NCI-H526 (cell line): Measurements from ENCODE around the gene MAGI2.
A peak's percentile ranks its signal among the peaks of the same experiment; 100 is the strongest.

Source experiments
- DNase-seq, 2 experiments: peaks; one replicate each; lab custom pipeline; 2025; lab: John Stamatoyannopoulos, UW

The MAGI2 gene

DNA sequence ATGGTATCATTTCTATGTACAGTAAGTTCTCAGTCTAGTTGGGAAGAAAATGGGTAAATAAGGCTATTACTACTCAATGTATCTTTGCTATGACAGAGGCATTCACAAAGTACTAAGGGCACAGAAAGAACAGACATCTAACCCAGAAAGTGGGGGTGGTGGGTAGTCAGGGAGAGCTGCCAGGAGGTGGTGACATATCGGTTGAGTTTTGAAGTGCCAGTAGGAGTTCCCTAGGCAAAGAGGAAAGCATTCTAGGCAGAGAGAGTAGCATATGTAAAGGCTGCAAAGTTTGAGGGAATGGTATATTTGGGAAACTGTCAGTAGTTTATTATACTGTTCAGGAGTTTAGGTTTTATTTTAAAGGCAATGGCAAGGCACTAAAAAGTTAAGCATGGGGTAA lies 1372.1 kb downstream of the MAGI2 start:
- no peak for DNase-seq

DNA sequence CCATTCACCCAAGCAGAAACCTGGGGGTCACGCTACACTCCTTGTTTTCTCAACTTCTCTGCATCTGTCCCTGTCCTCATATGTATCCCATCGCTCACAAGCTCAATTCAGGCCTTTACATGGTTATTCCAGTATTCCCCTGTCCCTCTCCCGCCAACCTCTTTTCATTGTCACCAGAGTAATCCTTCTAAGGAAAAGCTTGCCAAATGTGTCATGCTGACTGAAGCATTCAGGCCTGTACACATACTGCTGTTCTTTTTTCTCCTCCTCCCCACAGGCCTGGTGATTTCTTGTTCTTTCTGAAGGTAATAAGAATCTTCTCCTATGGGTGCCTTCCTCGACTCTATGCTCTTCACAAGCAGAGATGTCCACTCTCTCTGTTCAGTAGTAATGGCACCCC lies 1372.7 kb downstream of the MAGI2 start:
- no peak for DNase-seq

DNA sequence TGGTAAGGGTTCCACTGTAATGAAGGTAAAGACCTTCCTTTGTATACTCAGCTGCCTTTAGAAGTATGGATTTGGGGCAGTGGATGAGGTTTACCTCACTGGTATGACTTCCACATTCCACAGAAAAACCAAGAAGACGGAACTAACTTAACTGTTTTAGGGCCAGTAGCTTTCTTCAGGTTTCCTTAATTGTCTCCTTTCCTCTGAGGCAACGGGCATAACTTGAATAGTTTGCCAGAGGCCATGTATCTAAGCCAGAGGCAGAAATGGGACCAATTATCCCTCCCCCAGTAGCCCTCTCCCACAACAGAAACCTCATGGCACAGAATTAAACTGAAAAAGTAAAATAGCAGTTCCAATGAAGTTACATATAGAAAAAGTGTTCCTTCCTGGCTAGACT lies 1373.2 kb downstream of the MAGI2 start:
- DNase-seq, result no peak

DNA sequence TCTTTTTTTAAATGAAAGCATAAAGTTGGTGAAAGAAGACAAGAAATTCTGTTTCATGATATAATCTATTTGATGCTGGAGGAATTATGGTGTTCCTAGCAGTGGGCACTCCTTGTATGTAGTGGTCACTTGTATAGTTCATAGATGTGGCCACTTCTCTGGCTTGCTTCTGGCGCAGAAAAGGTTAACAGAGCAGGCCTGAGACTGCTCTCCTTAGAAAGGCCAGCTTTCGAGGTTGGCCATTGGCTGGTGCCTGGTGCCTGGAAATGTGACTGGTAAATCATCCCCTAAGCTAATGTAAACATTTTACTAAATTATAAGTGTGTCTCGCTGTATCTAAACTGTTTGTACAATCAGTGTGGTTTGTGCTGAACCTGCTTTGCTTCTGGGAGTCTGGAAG lies 1378.8 kb downstream of the MAGI2 start:
- peak in 1 of 2 experiments; percentile 36 for DNase-seq

DNA sequence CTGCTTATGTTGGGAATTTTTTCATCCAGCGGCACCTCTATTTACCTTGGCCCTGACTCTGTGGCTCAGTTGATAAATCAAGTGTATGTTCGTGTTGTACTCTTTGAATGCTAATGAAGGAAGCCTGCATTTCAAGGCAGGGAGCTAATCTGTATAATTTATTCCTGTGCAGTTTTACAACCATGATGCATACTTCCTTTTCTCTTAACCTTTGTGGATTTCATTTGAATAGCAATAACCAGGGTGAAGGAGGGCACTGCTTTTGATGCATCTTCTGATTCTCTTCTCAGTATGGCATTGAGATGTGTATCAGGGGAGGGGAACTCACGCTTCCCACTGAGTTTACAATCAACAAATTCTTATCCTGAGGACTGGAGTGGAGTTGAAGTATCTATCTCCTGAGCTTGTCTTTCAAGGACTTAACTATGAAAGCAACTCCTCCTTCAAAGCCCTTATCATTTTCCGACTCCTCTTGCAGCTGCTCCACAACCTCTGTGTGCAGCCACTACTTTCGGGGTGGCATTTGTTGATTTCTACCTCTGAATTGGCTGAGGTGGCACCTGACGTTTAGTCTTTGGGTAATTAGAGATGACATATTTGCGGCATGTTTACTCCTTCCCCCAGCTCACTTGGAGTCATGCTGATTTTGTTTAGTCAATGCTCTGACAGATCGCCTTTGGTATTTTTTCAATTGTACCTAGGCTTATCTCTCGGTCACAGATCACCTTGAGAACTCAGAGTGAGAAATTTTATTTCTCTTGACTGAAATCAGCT lies 1379.7 kb downstream of the MAGI2 start:
- DNase-seq, result peak; percentile 80 to 81

DNA sequence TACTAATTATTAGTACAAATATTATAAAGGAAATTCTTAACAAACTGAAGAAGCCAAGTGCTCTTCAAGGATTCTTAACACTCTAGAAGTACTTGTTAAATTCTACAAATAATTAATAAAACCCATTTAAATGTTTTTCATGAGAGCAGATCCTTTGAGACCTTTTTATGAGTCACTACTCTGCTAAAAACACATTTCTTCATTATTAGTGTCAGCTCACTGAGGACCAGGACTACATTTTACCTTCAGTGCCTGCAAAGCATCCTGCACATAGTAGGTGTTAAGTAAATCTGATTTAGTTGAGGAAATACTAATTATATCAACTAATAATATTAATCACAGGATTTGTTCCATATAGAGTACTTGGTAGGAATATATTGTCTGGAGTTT lies 1381.3 kb downstream of the MAGI2 start:
- DNase-seq, result no peak

DNA sequence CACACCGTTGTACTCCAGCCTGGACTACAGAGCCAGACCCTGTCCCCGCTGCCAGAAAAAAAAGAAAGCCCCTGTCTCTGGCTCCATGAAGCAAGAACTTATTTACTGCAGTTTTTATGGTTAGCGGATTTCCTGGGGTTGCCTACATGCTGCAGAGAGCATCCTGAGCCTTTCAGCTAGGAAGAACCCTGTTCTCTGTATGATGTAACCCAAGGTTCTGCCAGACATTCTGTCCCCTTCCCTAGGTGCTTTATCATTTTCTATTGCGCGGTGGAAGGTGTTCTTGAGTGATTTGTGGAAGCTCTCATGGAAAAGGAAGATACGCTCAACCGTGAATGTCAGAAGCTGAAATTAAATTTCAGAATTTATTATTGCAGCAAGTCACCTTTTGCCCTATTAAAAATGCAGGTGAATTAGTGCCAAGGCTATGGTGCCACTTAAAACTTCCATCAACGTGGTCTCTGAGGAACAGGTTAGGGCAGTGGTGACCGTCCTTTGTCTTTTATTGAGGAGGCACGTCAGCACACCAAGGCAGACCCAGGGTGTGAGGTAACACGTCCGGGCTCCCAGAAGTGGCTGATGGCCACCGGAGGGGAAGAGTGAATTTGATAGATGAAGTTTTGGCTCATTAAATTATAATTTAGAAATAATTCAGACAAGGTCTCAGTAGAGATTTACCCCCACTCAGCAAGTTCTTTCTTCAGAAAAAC lies 1381.8 kb downstream of the MAGI2 start:
- DNase-seq, result no peak

DNA sequence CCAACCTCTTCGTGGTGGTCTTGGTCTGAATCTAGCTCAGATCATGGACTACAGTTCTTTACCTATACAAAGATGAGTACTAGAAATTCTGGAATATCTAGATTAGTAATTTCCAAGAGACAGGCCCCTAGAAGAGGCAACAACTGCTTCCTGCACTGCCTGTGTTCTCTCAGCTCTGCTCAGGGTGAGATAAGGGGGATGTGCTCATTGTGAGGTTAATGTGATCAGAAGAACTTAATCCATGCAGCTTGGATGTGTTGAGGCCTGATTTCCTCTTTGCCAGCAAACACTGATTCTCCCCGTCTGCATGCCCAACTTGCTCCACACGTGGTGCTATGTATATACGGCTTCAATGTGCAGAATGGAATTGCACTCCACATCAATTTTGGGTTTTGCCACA lies 1386.9 kb downstream of the MAGI2 start:
- DNase-seq, result no peak

DNA sequence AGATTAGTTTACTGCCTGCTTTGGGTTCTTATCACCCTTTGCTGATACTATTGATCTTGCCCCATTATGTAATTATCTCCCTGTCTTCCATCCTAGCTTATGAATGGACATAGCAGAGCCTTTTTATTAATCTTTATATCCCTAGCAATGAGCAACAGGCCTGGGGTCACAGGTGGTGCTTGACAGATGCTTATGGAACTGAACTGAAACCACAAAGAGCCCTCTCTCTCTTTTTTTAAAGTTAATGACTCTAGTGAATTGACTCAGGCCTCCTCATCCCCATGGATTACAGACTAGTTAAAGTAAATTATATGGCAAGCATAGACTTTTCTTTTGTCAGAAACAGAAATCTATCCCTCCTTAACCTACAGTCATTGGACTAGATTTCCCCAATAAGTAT lies 1389.7 kb downstream of the MAGI2 start:
- DNase-seq, result no peak

DNA sequence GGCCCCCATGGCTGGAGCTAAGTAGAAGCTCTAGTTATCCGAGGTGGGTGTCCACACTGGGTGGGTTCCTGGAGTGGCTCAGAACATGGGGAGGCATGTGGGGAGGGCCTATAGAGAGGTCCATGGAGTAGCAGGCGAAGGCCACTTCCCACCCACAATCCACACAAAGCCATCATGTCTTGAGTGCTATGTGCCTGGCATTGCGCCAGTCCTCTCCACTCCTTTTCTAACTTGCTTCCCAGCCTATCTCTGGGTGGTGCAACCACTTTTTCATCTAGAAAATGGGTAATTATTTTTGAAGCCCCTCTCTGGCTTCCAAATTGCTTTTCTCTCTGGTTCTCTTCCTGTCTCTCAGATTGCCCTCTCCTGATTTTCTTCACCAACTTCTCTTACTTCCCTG lies 1391.3 kb downstream of the MAGI2 start:
- DNase-seq, result no peak

DNA sequence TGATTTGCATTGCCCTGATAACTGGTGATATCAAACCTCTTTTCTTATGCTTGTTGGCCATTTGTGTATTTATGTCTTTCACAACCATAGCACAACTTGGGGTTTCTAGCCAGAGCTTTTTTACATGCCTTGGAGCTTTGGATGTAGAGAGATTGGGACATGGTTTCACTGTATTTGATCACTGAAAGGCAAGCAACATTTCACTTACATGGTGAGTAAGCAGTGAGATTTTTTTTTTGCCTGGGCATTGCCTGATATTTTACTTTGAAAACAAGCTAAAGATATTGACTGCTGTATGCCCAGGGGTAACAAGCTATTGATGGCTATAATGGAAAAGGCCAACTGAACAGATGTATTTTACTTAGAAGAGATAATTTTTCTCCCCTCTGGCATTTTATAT lies 1395.9 kb downstream of the MAGI2 start:
- no peak for DNase-seq

DNA sequence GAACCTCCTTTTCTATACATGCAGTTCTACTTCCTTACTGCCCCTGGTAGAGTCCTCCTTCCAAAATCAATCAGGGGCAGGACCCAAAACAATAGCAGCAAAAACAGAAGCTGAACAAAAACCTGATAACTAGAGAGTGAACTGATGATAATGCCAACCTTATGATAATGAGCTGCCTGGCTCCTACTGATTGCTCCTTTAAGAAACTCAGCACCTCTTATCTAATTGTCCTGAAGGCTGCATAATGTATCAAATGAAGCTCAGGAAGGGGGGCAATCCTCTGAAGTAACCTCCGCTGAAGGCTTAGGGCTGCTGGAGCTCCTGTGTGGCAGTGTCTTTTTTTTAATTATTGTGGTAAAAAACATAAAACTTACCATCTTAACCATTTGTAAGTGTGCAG lies 1397.9 kb downstream of the MAGI2 start:
- DNase-seq, result no peak

DNA sequence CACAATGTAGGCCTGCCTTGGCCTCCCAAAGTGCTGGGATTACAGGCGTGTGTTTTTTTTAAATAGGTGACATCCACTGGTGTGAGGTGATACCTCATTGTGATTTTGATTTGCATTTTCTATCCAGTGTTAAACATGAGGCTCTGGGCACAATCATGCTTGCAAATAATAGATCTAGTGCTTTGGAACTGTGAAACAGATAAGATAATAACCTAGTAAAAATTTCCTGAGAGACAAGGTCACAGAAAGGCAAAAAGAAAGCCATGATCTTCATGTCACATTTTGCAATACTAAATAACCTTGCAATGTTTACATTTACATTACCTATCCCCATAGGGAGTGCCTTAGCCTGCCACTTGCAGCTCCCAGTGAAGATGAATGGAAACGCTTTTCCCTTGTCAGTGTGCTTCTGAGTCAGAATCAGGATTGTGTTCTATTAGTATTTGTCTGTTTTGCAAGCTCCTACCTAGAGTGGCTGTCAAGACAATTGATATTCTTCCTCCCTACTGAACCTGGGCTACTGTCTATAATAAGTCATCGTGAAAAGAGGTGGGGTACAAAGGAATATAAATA lies 1398.4 kb downstream of the MAGI2 start:
- peak; percentile 45 to 46 for DNase-seq

DNA sequence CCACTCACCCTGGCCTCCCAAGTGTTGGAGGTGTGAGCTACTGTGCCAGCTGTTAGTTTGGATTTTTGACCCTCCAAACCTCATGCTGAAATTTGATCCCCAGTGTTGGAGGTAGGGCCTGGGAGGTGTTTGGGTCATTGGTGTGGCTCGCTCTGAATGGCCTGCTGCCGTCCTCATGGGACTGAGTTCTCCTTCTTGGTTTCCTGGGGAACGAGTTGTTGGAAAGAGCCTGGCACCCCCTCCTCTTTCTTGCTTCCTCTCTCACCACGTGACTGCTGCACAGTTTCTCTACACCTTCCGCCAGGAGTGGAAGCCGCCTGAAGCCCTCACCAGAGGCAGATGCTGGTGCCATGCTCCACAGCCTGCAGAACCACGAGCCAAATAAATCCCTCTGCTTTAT lies 1401.4 kb downstream of the MAGI2 start:
- no peak for DNase-seq

DNA sequence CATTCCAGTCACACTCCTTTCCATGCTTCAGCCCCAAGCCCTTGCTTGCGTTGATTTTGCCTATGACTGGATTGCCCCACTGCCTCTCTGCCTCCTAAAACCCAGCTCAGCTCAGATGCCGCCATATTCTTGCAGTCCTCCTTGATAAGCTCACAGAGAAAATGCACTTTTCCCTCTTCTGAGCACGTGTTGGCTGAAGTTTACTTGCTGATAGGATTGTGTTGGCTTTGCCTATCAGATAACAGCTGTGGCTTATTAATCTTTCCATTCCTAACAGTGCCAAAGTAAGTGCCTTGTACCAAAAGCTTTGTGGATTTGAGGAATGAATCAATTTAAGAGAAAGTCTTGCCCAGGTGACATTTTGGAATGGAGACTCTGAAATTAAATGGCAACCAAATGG lies 1405.7 kb downstream of the MAGI2 start:
- DNase-seq, result no peak

DNA sequence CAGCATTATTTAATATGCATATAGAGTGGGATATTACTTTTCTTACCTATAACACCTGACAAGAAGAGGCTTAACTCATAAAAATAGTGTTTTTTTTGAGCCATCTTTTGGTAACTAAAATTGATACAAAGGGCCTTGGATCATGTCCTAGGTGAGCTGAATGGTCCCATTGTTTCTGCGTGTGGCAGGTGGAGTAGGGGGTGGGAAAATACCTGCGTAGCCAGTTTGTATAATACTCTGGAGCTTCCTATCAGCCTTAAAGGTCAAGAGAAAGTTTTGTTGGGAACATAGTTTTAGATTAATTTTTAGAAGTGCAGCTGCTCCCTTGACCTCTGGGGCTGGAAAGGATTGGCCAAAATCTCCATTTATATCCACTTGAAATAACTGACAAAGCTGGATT lies 1410.3 kb downstream of the MAGI2 start:
- peak; percentile 40 to 65 for DNase-seq

DNA sequence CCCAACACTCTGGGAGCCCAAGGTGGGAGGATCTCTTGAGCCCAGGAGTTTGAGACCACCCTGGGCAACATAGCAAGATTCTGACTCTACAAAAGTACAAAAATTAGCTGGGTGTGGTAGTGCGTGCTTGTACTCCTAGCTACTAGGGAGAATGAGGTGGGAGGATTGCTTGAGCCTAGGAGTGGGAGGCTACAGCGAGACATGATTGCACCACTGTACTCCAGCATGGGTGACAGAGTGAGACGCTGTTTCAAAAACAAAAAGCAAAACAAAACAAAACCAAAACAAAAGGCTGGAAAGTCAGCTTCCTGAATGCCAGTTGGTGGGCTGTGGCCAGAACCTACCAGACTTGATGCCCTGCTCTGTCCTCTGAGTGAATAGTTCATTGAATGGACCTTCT lies 1412.0 kb downstream of the MAGI2 start:
- no peak for DNase-seq

DNA sequence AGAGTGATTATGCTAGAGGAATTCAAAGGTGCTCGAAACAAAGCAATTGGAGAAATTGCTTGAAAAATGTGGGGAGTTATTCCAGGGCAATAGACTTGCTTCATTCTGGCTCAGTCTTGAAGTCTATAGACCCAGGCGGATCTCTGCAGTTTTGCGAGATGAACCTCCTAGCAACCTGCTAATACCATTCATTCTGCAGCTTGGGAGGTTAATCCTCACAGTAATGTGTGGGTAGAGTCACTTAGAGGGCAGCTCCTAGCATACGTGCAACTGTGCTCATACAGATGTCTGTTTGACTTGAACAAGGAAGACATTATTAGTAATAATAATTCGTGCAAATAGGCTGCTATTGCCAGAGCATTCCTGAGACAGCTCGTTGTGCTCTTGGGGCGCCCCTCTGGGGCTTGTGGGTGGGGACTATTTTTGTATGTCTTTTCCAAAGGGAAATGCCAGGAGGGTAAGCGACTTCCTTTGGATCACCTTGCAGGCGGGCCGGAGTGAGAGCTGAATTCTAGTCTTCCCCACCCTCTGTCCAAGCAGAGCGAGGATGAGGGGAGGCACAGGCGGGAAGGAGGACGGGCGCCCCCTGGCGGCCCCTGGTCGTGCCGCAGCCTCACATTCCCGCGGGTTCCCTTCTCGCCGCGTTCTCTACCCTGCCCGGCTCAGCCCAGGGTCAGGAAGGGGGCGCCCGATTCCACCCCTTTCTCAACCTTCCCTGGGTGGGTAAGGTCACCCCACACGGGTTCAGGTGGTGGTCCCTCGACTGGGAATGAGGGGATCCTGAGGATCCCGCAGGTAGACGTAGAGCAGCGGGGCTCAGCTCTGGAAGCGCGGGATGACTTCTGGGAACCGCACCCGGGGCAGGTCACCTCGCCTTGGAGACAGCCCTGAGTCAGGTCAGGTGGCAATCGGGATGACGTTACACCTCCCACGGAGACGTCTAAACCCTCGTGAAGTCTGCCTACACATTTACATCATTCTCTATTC lies 1413.4 kb downstream of the MAGI2 start:
- no peak for DNase-seq

DNA sequence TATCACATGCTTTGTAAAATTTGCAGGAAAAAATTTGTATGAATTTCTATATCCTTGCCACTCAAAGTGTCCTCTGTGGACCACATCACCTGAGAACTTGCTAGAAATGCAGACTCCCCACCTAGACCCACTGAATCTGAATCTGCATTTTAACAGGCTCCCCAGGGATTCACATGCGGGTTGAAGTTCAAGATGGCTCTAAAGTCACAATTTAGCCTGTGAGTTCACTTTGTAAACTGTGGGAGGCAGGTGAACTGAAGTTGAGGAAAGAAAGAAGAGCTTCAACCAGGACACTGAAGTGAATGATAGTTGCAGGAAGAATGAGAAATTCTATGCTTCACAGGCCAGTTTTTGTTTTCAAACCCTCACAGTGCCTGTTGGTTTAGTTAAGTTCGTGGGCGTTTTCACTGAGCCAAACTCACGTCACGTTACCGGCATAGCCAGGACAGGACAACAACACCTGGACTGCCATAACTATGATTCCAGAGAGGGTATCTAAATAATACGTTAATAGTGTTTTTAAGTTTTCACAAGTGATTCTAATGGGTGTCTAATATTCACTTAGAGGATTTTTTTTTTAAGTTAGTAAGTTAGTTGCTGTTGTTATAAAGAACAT lies 1414.9 kb downstream of the MAGI2 start:
- DNase-seq, result no peak

DNA sequence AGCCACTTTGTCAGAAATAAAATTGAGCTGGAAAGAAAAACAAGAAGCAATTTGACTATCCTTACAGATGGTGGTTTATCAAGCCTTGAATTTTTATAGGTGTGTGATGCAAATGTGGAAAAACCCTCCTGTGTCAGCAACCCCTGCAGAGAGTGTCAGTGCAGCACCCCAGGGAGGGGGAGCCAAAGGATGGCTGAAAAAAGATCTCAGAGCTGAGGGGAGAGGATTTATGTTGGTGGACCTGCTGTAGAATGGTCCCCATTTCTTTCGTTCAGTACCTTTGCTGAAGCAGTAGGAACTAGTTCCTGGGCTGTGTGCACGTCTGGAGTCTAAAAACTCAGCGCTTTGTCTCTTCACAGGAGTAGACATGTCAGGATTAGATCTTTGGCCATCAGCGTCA lies 1415.9 kb downstream of the MAGI2 start:
- peak; percentile 69 to 83 for DNase-seq

DNA sequence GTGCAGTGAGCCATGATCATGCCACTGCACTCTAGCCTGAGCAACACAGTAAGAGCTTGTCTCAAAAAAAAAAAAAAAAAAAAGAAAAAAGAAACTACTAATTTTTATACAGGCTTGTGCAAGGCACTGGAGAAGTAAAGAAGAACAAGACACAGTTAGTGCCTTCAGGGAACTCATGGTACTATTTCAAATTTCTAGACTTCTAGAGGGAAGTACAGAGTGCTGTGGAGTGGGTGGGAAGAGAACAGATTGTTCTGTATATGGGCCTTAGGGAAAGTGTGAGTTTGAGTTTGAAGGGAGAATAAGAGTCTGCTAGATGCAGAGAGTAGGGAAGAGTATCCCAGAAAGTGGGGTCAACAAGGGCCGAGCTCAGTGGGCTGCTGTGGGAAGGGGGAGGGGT lies 1420.1 kb downstream of the MAGI2 start:
- no peak for DNase-seq

DNA sequence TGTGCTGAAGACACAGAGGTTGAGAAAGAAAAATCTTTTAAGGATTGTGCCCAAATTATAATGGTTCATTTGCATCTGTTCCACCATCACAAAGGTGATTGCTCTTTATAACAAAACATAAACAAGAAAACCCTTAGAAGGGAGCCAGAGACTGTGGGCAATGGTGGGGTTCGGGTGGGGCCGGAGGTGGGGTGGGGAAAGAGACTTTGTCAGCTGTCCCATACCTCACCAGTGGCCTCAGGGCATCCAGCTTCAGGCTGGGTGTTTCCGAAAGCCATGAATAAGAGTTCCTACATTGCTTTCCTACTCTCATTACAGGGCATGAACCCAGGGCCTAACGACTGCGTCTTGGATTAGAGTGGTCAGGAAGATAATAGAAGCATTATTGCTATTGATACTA lies 1427.0 kb downstream of the MAGI2 start:
- no peak for DNase-seq
